Effector memory CD4-positive, alpha-beta T cell (primary cell): ENCODE measurements around the gene PRR30.

ENCODE experiments used
- DNase-seq, 3 donors: peaks; one replicate each; pipeline ENCODE4 v3.0.0-alpha.2; 2020
- H3K27ac ChIP-seq: 2 replicates; pipeline ENCODE4 v1.7.0; 2013; ENCODE audit warnings: mild to moderate bottlenecking, low read length, moderate library complexity; ENCODE audit not compliant: insufficient read depth, poor library complexity, severe bottlenecking
- H3K27me3 ChIP-seq: replicated peaks from 2 replicates; pipeline ENCODE4 v1.7.0; 2013; ENCODE audit warnings: mild to moderate bottlenecking, low read length; ENCODE audit not compliant: insufficient read depth, control insufficient read depth, poor library complexity, severe bottlenecking
- H3K36me3 ChIP-seq: 2 replicates; pipeline ENCODE4 v1.7.0; 2013; ENCODE audit warnings: mild to moderate bottlenecking, low read length, moderate library complexity; ENCODE audit not compliant: control insufficient read depth, insufficient read depth
- H3K4me1 ChIP-seq: 2 replicates; pipeline ENCODE4 v1.7.0; 2013; ENCODE audit warnings: low read length, mild to moderate bottlenecking; ENCODE audit not compliant: control insufficient read depth, insufficient read depth, poor library complexity, severe bottlenecking
- H3K4me3 ChIP-seq: 2 replicates; pipeline ENCODE4 v1.7.0; 2013; ENCODE audit warnings: low read length, low read depth, mild to moderate bottlenecking; ENCODE audit not compliant: insufficient read depth, poor library complexity, severe bottlenecking
- H3K9me3 ChIP-seq: 2 replicates; pipeline ENCODE4 v1.7.0; 2013; ENCODE audit warnings: mild to moderate bottlenecking, low read length, moderate library complexity; ENCODE audit not compliant: control insufficient read depth

The PRR30 gene

GRCh38 chr2:27175330-27175729 is 36.1 kb upstream of the PRR30 start:
- H3K27ac ChIP-seq: no peak overlapping the region
- no peaks in the 10 kb centered on the region for H3K9me3 ChIP-seq
- DNase-seq: no peak
- H3K4me3 ChIP-seq: no peak overlapping the region
- no peaks in the 10 kb centered on the region for H3K36me3 ChIP-seq
- H3K27me3 ChIP-seq: no peaks in the 10 kb centered on the region
- H3K4me1 ChIP-seq: no peaks in the 10 kb centered on the region

GRCh38 chr2:27174638-27175037 is 35.4 kb upstream of the PRR30 start:
- H3K27me3 ChIP-seq: no peaks in the 10 kb centered on the region
- no peak overlapping the region for H3K4me3 ChIP-seq
- no peaks in the 10 kb centered on the region for H3K9me3 ChIP-seq
- H3K27ac ChIP-seq: no peak overlapping the region
- no peak for DNase-seq
- no peaks in the 10 kb centered on the region for H3K36me3 ChIP-seq
- no peaks in the 10 kb centered on the region for H3K4me1 ChIP-seq

GRCh38 chr2:27171351-27171848 is 32.2 kb upstream of the PRR30 start:
- DNase-seq: no peak
- H3K9me3 ChIP-seq: no peaks in the 10 kb centered on the region
- H3K27me3 ChIP-seq: no peaks in the 10 kb centered on the region
- no peak overlapping the region for H3K4me3 ChIP-seq
- H3K36me3 ChIP-seq: no peaks in the 10 kb centered on the region
- no peaks in the 10 kb centered on the region for H3K4me1 ChIP-seq
- no peak overlapping the region for H3K27ac ChIP-seq

- Histone ChIP-seq H3K27me3 (no peaks in the 10 kb centered on the region), H3K9me3 (no peaks in the 10 kb centered on the region)
- no peak for DNase-seq
Measured at GRCh38 chr2:27170581-27171337, 31.5 kb upstream of the PRR30 start.

GRCh38 chr2:27164960-27165763 is 26.0 kb upstream of the PRR30 start:
- no peaks in the 10 kb centered on the region for H3K36me3 ChIP-seq
- no peak overlapping the region for H3K4me3 ChIP-seq
- no peaks in the 10 kb centered on the region for H3K27me3 ChIP-seq
- no peak for DNase-seq
- no peak overlapping the region for H3K27ac ChIP-seq
- no peaks in the 10 kb centered on the region for H3K9me3 ChIP-seq
- H3K4me1 ChIP-seq: no peaks in the 10 kb centered on the region

More at GRCh38 chr2:27170581-27171337, 31.5 kb upstream of the PRR30 start:
- Histone ChIP-seq H3K36me3 (no peaks in the 10 kb centered on the region), H3K4me1 (no peaks in the 10 kb centered on the region), H3K27ac (no peak overlapping the region), H3K4me3 (no peak overlapping the region)

GRCh38 chr2:27162151-27163121 is 23.2 kb upstream of the PRR30 start:
- Histone ChIP-seq H3K4me1 (no peaks in the 10 kb centered on the region), H3K9me3 (no peaks in the 10 kb centered on the region), H3K27me3 (no peaks in the 10 kb centered on the region), H3K4me3 (no peak overlapping the region), H3K36me3 (no peaks in the 10 kb centered on the region), H3K27ac (no peak overlapping the region)
- no peak for DNase-seq

- H3K4me1 ChIP-seq: no peaks in the 10 kb centered on the region
- no peaks in the 10 kb centered on the region for H3K36me3 ChIP-seq
- no peaks in the 10 kb centered on the region for H3K27me3 ChIP-seq
- H3K9me3 ChIP-seq: no peaks in the 10 kb centered on the region
- no peak overlapping the region for H3K27ac ChIP-seq
- no peak overlapping the region for H3K4me3 ChIP-seq
- no peak for DNase-seq
Measured at GRCh38 chr2:27160191-27160590, 21.0 kb upstream of the PRR30 start.

- Histone ChIP-seq H3K27me3 (no peaks in the 10 kb centered on the region), H3K4me3 (no peak overlapping the region), H3K36me3 (no peaks in the 10 kb centered on the region), H3K9me3 (no peaks in the 10 kb centered on the region), H3K4me1 (no peaks in the 10 kb centered on the region), H3K27ac (no peak overlapping the region)
- DNase-seq: no peak
Measured at GRCh38 chr2:27159271-27159670, 20.1 kb upstream of the PRR30 start.

- Histone ChIP-seq H3K4me3 (no peak overlapping the region), H3K36me3 (no peaks in the 10 kb centered on the region), H3K4me1 (no peaks in the 10 kb centered on the region), H3K27me3 (no peaks in the 10 kb centered on the region), H3K27ac (no peak overlapping the region), H3K9me3 (no peaks in the 10 kb centered on the region)
- DNase-seq: no peak
Measured at GRCh38 chr2:27158468-27158867, 19.3 kb upstream of the PRR30 start.
